Upper lobe of left lung (tissue), 6 donors: ENCODE results near the gene CD99L2. TPM values are rescaled to one million over a fixed set of nuclear protein-coding genes. Genes with fewer than 3 reads are reported as not detected.
"Not testable (repeated sequence)": the region's sequence is repeated elsewhere in the genome, so short reads cannot be mapped to it uniquely, and the experiment has no call there.

Source experiments
- ATAC-seq, 2 donors: fragments of 200-7000 bp; cut with Tn5 transposase; one replicate each; pipeline ENCODE4 v1.9.1; 2022; ENCODE audit warnings: mild to moderate bottlenecking in 2 of 2, moderate library complexity in 2 of 2; ENCODE audit not compliant: low FRiP score in 2 of 2
- DNase-seq, 2 donors: peaks; one replicate each; pipeline ENCODE4 v3.0.0-alpha.2; 2019 to 2020
- H3K27ac ChIP-seq, 4 donors: fragments of 200-600 bp; sonication (generic); one replicate each; pipeline ENCODE4 v1.5.1; 2016 to 2019
- H3K27me3 ChIP-seq, 4 donors: fragments of 200-600 bp; sonication (generic); one replicate each; pipeline ENCODE4 v1.5.1; 2017 to 2019
- H3K36me3 ChIP-seq, 4 donors: fragments of 200-600 bp; sonication (generic); one replicate each; pipeline ENCODE4 v1.5.1; 2016 to 2019
- H3K4me1 ChIP-seq, 4 donors: fragments of 200-600 bp; sonication (generic); one replicate each; pipeline ENCODE4 v1.5.1; 2018 to 2019
- H3K4me3 ChIP-seq, 4 donors: fragments of 200-600 bp; sonication (generic); one replicate each; pipeline ENCODE4 v1.5.1; 2017 to 2019; ENCODE audit warnings: mild to moderate bottlenecking in 2 of 4, moderate library complexity in 1 of 4
- H3K9me3 ChIP-seq, 4 donors: fragments of 200-600 bp; sonication (generic); one replicate each; pipeline ENCODE4 v1.5.1; 2018 to 2019
- CTCF ChIP-seq, 6 experiments: fragments of 450-650 bp in 4 of 6; fragments of 200-600 bp in 2 of 6; sonication (generic) in 2 of 6; IDR thresholded peaks; one replicate each; pipeline ENCODE4 v1.5.1; 2016 to 2019; ENCODE audit warnings: antibody characterized with exemption in 6 of 6
- EP300 ChIP-seq, 4 donors: sonication (generic); formaldehyde crosslinking; IDR thresholded peaks; one replicate each; pipeline ENCODE4 v1.5.1; 2017; ENCODE audit warnings: antibody characterized with exemption in 4 of 4, control low read depth in 2 of 4
- POLR2A ChIP-seq, 4 donors: fragments of 450-650 bp; IDR thresholded peaks; one replicate each; pipeline ENCODE4 v1.5.1; 2016 to 2017; ENCODE audit warnings: antibody characterized with exemption in 4 of 4, mild to moderate bottlenecking in 2 of 4
- POLR2AphosphoS5 ChIP-seq, 2 donors: sonication (generic); formaldehyde crosslinking; IDR thresholded peaks; one replicate each; pipeline ENCODE4 v1.5.1; 2017; ENCODE audit warnings: antibody characterized with exemption in 2 of 2
- WGBS, 2 donors: methylation state at CpG; one replicate each; pipeline ENCODE4 v1.1.5; 2017 to 2018; 5-methylcytosine and 5-hydroxymethylcytosine counted together
- total RNA-seq, 6 donors: library from RNA; depleted of rRNA in 4 of 6; stranded (reverse); fragments of >200 nt in 4 of 6; gene quantifications; one replicate each; pipeline versions ENCODE4 v1.1.0 to v1.2.1, GENCODE V29; 2016 to 2021
- donor health status: DM: no; HTN: no; CAD: no; lungs with moderate emphysema.
- donor health status: DM: no; HTN: yes; CAD: no; lungs with severe emphysema.

CD99L2 gene
- total RNA-seq, 6 donors from 2014 or later: 16.8 to 41.6 (median 34.9) TPM

- Histone ChIP-seq H3K4me3 (no peak overlapping the region), H3K36me3 (no peaks in the 10 kb centered on the region), H3K27ac (no peak overlapping the region), H3K9me3 (no peaks in the 10 kb centered on the region), H3K27me3 (no peaks in the 10 kb centered on the region), H3K4me1 (no peaks in the 10 kb centered on the region)
- WGBS, 2 donors: 79 to 83% methylated on average over 2 to 3 of the region's 3 CpGs
- ATAC-seq (no peak), DNase-seq (no peak)
- TF ChIP-seq POLR2A (IDR thresholded peaks at IDR 0.05): no peak
- no peak for TF ChIP-seq POLR2AphosphoS5 (IDR thresholded peaks at IDR 0.05)
- no peak for TF ChIP-seq EP300 (IDR thresholded peaks at IDR 0.05)
- no peak for TF ChIP-seq CTCF (IDR thresholded peaks at IDR 0.05)
Measured at GRCh38 chrX:150889131-150889530, 9.3 kb downstream of the CD99L2 start.

- Histone ChIP-seq H3K4me3 (no peak overlapping the region), H3K36me3 (no peaks in the 10 kb centered on the region), H3K27me3 (no peaks in the 10 kb centered on the region), H3K4me1 (no peaks in the 10 kb centered on the region), H3K27ac (no peak overlapping the region), H3K9me3 (no peaks in the 10 kb centered on the region)
- no peak for DNase-seq
- 87 to 94% methylated on average over 6 of the region's 6 CpGs for WGBS, 2 donors
- ATAC-seq: no peak
- TF ChIP-seq CTCF (IDR thresholded peaks at IDR 0.05) (no peak), EP300 (IDR thresholded peaks at IDR 0.05) (no peak), POLR2A (IDR thresholded peaks at IDR 0.05) (no peak), POLR2AphosphoS5 (IDR thresholded peaks at IDR 0.05) (no peak)
Measured at GRCh38 chrX:150887906-150888465, 10.5 kb downstream of the CD99L2 start.

GRCh38 chrX:150887268-150887667 is 11.2 kb downstream of the CD99L2 start:
- H3K4me3 ChIP-seq, H3K27me3 ChIP-seq: not testable (repeated sequence)
- 81 to 95% methylated on average over 9 of the region's 9 CpGs for WGBS, 2 donors

GRCh38 chrX:150886381-150886780 is 12.1 kb downstream of the CD99L2 start:
- no peak for ATAC-seq
- WGBS, 2 donors: 91 to 100% methylated on average over 2 to 7 of the region's 7 CpGs
- TF ChIP-seq CTCF (IDR thresholded peaks at IDR 0.05) (no peak), EP300 (IDR thresholded peaks at IDR 0.05) (no peak), POLR2A (IDR thresholded peaks at IDR 0.05) (no peak), POLR2AphosphoS5 (IDR thresholded peaks at IDR 0.05) (no peak)
- Histone ChIP-seq H3K27ac (no peak overlapping the region), H3K36me3 (no peaks in the 10 kb centered on the region), H3K4me1 (no peaks in the 10 kb centered on the region), H3K27me3 (no peaks in the 10 kb centered on the region), H3K4me3 (no peak overlapping the region), H3K9me3 (no peaks in the 10 kb centered on the region)
- DNase-seq: no peak

More at GRCh38 chrX:150887268-150887667, 11.2 kb downstream of the CD99L2 start:
- not testable (repeated sequence) for H3K36me3 ChIP-seq, H3K9me3 ChIP-seq, H3K4me1 ChIP-seq, H3K27ac ChIP-seq, ATAC-seq, DNase-seq

GRCh38 chrX:150880808-150881165 is 17.7 kb downstream of the CD99L2 start:
- Histone ChIP-seq H3K36me3 (no peaks in the 10 kb centered on the region), H3K27me3 (no peaks in the 10 kb centered on the region), H3K27ac (no peak overlapping the region), H3K9me3 (no peaks in the 10 kb centered on the region), H3K4me1 (no peaks in the 10 kb centered on the region), H3K4me3 (no peak overlapping the region)
- WGBS, 2 donors: 52 to 100% methylated on average over 2 of the region's 2 CpGs
- TF ChIP-seq POLR2AphosphoS5 (IDR thresholded peaks at IDR 0.05): no peak
- TF ChIP-seq EP300 (IDR thresholded peaks at IDR 0.05): no peak
- TF ChIP-seq CTCF (IDR thresholded peaks at IDR 0.05): no peak
- no peak for TF ChIP-seq POLR2A (IDR thresholded peaks at IDR 0.05)
- ATAC-seq: peak in 1 of 2 donors; percentile 37
- peak in 1 of 2 donors; percentile 36 for DNase-seq
